NCI-H1105 treated with DMSO at 0.1 percent for 48 hours (cell line): ENCODE measurements around the gene PSME1.

Experiments used
- DNase-seq: peaks from one replicate; lab custom pipeline; 2025; lab: John Stamatoyannopoulos, UW

The PSME1 gene

DNA sequence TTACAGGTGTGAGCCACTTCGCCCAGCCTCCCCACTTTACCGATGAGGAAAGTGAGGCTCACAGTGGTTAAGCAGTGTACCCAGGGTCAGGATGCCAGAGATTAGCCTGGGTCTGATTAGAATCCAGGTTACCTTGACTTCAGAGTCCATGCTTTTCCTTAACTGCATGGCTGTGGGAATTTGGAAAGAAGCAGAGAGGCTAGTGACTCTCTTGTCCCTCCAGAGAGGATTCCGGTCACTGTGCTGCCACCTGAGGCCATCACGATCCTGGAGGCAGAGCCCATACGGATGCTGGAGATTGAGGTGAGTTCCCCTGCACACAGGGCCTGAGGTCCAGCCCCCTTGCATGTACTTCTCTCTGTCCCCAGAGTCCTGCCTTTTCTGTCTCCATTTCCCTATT is 40.6 kb downstream of the PSME1 start:
- no peak for DNase-seq

DNA sequence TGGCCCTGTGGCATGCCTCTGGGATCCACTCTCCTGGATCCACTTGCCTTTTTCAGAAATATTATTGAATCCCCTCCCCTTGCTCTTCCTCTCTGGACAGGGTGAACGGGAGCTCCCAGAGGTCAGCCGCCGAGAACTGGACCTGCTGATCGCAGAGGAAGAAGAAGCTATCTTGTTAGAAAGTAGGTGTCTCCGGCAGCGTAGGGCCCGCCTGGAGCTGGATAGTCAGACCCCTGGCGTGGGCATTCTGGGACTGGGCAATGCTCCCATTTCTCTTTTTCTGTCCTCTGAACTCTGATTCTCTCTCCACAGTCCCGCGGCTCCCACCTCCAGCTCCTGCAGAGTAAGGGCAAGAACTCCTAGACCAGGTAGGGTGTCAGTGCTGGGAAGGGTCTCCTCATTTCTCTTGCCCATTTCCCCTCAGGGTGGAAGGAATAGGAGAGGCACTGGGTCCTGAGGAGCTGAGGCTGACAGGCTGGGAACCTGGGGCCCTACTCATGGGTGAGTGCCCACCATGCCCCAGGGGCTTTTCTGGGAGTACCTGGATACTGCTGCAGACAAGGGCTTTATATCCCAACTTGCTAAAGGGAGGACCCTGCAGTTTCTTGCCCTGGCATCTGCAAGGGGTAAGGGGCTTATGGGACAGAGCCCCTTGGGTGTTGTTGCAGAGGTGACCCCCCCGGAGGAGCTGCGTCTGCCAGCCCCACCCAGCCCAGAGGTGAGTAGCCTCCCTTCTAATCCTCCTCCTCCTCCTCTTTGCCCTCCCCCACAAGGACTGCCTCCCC is 41.2 kb downstream of the PSME1 start:
- no peak for DNase-seq

DNA sequence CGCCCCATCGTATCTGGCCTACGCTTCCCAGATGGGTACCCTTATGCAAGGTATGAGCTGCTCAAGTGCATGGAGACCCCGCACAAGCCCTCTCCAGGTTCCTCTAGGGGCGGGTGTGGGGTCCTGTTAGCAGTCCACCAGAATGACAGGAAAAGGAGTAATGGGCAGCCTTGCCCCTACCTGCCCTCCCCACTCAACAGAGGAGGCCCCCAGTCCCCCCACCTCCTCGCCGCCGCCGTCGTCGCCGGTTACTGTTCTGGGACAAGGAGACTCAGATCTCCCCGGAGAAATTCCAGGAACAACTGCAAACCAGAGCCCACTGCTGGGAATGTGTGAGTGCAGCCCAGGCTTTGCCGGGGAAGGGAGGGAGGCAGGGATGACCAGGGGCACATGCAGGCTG is 41.9 kb downstream of the PSME1 start:
- DNase-seq, result no peak

DNA sequence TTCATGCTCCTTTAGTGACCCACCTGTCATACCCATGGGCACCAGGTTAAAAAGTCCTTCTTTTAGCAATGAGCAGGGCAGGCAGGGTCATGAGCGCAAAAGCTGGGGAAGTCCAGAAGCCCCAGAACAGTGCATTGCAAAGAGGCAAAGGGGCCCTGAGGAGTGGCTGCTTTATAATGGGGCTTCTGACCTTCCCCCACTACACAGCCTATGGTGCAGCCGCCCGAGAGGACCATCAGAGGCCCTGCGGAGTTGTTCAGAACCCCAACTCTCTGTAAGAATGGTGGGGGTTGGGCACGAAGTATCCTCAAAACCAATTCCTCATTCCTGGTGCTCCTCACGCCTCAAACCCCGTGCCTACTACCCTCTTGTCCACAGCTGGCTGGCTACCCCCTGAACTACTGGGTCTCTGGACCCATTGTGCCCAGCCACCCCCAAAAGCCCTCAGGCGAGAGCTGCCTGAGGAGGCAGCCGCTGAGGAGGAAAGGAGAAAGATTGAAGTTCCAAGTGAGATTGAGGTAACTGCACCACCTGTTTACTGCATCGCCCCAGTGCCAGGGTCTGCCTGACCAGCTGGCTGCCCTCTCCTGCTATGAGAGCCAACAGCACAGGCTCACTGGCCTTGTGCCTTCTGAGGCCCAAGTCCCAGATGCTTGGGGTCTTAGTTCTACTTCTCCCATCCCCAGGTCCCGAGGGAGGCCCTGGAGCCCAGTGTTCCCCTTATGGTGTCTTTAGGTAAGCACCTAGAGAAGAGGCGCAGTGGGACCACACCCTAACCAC is 42.6 kb downstream of the PSME1 start:
- no peak for DNase-seq

DNA sequence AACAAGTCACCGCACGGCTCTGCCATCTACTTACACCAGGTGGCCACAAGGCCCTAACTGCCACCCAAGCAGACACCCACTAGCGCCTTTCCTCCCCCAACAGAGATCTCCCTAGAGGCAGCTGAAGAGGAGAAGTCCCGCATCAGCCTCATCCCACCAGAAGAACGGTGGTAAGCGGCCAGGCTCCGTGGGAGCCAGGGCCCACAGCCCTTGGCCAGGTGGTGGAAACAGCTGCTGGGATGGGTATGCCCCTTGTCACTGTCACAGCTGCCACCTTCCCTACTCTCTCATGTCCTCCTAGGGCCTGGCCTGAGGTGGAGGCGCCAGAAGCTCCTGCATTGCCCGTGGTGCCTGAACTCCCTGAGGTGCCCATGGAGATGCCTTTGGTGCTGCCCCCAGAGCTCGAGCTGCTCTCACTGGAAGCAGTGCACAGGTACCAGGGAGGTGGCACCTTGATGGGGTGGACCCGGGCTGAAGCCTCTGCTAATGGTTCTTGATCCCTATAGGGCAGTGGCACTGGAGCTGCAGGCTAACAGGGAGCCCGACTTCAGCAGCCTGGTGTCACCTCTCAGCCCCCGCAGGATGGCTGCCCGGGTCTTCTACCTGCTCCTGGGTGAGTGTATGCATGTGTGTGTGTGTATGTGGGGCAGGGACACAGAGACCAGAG is 43.4 kb downstream of the PSME1 start:
- no peak for DNase-seq

DNA sequence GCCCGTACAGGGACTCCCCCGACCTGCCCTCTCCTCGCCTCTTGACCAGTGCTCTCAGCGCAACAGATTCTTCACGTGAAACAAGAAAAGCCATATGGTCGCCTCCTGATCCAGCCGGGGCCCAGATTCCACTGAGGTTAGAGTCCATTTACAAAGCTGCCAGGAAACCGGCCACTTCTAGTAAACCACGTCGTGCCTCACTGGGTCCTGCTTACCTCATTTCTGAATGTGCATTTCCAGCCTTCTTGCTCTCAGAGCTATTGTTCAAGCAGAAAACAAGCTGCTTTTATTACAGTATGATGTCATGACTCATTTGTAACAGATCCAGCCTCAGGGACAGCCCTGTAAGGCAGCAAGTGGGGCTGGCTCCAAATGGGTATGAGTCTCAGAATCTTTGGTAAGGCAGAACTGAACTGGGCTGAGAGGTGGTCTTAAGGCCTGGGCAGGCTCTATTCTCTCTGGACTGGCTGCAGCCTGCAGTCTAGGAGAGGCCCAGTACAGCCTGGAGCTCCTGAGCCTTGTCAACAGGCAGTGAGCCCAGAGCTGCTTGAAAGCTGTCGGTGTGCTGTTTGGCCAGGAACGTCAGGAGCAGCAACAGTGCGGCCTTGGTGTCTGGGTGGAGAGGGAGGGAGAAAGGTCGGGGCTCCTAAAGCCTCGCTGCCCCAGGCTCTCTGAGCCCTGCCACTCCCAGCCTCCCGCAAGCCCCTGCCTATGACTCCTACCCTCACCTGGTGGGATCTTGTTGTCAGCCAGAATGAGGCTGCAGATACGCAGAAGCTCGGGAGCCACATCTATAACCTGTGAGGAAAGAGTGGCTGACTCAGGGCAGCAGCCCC is 44.2 kb downstream of the PSME1 start:
- no peak for DNase-seq

DNA sequence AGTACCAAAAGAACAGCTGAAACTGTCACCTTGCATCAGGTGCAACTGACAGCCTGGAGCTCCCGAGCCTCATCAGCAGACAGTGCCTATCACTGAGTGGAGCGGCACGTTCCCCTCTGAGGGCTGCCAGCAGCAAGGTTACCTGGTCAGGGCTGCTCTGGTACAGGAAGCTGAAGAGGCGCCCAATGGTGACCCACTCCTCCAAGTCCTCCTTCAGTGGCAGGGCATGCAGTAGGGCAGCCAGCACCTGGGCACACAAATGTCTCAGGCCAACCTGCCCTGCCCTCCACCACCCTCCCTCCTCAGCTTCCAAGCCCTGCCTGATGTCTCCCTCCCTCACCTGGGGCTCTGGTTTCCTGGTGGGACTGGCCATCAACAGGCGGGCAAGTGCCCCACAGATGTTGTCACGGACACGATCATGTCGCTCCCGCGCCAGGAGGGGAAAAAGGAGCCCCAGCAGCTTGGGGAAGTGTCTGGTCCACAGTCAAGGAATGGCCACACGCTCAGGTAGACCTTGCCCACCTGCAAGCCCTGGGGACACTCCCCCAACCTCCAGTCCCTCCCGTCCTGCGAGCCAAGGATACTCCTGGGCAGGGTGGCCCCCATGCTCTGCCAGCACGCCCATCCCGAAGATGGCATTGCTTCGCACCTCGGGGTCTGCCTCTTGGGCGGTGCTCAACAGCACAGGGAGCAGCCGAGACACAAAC is 45.5 kb downstream of the PSME1 start:
- DNase-seq, result no peak

DNA sequence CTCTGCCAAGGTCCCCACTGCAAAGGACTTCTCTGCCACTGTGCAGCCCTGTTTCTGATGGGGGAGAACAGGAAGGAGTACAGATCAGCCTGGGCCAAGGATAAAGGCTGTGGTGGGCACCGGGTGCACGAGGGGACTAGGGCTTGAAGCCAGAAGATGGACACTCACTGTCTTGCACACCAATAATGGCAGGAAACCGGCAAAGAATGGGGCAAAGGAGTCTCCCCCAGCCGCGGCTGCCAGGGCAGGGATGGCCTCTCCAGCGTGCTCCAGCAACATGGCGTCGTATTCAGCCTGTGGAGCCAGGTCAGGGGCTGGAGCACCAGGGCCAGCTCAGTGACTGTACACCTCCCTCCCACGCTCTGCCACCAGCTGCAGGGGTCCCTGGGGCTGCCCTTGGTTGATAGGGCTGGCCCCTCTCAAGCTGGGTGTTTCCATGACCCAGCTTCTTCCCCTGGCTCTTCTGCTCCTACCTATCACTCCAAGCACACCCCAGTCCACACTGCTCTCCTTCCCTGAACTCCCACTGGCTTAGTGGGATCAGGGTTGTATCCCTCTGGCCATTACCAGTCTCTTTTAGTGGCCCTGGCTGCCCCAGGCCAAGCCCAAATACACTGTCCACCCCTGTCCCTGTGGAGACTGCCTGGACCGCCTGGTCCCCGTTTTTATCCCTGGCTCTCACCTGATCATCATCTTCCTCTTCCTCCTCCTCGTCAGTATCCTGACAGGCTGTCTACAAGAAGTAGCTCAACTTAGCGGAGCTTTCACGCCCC is 46.3 kb downstream of the PSME1 start:
- DNase-seq, result no peak

DNA sequence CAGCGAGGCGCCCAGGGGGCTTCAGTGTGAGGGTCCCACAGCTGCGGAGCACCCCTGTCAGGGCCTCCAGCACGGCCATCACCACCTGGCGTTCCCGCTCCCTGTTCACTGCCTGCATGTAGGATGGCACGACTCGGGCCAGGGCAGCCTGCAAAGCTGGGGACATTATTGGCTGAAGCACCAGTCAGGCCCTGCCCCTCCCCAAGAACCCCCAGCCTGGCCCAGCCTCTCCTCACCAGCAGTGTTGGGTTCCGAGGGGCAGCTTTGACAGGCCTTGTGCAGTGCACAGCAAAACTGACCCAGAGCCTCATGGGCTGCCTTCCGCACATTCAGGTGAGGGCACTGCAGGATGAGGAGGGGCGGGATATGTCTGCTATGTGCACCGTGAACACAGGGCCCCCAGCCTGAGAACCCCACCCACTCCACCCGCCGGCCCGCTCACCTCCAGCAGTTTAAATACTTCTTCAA is 47.1 kb downstream of the PSME1 start:
- DNase-seq, result no peak

DNA sequence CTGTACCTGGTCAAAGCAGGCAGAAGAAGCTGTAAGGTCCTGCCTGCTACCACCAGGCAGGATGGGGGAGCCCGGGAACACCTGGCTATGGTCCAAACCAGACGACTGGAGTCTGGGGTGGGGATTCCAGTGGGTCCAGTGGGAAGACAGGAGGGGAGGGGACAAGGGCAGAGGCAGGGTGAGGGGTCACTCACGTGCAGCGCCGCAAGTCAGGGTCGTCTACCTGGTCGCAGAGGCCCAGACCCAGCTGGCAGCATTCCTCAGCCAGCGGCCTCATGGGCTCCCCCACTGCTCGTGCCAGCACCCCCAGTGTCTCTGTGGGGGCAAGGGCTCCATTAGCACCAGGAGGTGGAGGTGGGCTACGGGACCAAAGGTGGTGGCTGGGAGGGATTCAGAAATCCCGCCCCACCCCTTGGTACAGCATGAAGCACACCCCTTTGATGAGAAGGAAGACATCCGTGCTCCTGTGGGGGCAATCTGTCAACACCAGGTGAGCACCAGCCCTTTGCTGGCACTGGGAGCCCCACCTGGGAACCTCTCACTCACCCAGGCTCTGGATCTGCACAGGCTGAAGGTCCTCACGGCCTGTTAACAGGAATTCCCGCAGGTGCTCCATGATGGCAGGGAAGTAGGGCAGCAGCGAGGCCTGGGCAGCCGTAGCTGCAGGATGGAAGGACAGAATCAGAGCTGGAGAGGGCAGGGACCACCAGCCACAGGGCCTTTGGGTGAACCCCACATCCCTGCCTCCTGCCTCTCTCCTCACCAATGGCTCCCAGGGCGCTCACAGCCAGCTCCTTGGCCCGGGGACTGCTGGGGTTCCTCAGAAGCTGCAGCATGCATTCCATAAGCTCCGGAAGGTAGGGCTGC is 48.3 kb downstream of the PSME1 start:
- no peak for DNase-seq

DNA sequence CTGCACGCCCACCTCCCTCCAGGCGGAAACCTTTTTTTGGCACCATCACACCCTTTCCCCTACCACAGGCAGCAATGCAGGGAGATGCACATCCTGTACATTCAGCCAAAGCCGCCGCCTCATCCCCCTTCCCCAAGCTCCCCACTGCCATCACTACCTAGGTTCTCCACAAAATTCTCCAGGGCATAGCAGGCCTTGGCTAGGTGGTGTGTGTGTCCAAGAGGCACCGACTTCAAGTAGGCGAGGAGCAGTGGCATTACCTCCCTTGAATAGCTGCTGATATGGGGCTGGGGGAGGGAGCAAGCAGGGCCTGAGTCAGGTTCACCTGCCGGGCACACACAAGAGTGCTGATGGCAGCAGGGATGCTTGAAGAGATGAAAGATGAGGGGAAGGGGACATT is 49.0 kb downstream of the PSME1 start:
- DNase-seq, result no peak

DNA sequence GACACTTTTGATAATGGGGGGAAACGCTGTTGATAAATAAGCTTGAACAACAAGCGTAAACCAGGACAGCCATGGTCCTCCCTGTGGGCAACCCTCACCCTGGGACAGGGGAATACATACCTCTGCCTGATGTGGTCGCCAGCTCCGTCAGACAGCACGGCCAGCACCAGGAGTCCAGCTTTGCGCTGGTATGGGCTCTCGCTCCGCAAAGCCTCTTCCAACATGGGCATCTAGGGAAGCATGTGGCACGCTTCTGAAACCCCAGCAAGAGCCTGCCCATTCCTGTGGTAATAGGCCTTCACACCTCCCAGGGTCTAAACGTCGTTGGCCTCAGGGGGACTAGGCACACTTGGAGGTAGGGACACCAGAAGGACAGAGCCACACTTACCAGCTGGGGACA is 49.7 kb downstream of the PSME1 start:
- DNase-seq, result no peak

DNA sequence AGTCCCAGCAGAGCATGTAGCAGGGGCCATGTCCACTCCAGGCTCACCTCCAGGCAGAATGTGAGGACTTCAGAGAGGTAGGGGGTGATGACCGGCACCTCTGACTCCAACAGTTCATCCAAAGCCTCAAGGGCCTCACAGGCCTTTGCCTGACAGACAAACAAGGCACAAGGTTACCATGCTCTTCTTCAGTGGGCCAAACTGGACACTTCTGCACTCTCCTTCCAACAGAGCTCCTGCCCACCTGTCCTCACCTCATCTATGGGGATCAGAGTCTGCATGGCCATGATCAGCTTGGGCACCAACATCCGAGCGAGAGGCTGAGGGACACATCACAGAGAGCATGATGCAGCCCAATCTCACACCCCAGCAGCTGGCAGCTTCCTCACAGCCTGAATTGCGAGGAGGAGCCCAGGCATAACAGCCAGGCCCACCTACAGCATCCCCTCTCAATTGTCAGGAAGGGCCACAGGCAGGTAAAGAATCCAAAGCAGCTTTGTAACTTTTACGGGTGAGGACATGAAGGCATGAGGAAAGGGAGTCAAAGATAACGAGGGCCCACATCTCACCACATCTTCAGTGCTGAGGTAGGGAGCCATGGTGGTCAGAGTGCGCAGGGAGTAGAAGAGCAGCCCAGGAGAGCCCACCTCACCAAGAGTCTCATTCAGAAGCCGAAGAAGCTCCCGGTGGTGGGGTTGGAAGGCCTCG is 51.0 kb downstream of the PSME1 start:
- DNase-seq, result no peak

DNA sequence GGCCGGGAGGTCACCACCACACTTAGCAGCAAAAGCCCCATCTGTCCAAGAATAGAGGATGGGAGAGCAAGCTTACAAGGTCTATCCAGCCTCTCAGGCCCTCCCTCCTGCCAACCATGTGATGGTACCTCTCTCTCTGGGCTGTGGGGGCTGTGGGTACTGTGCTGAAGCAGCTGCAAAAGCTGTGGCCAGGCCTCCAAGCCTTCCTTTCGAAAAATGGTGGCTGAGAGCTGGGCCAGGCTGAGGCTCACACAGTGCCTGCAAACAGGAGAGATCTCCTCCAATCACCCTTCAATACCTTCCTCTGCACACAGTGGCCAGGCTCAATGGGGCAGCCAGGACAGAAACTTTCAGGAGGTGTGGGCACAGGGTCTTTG is 51.5 kb downstream of the PSME1 start:
- DNase-seq, result no peak
